CD14-positive monocyte (primary cell): ENCODE measurements around the gene ASCC2. TPM values are rescaled to one million over a fixed set of nuclear protein-coding genes. Genes with fewer than 3 reads are reported as not detected.

Source experiments
- DNase-seq, 3 donors: peaks; one replicate each; pipeline ENCODE4 v3.0.0-alpha.2; 2011 to 2022
- H2AFZ ChIP-seq: 2 replicates; pipeline ENCODE4 v1.6.0; 2012; ENCODE audit warnings: mild to moderate bottlenecking, low read depth, low read length, inconsistent platforms; ENCODE audit not compliant: insufficient read depth, poor library complexity, severe bottlenecking
- H3K27ac ChIP-seq, 2 donors: 1 replicate in 1 of 2; 2 replicates in 1 of 2; pipeline ENCODE4 v1.5.1; 2012 to 2013; ENCODE audit warnings: low read length in 2 of 2, control low read depth in 1 of 2, inconsistent platforms in 1 of 2, low read depth in 1 of 2, mild to moderate bottlenecking in 1 of 2
- H3K27me3 ChIP-seq, 2 donors: one replicate each; pipeline versions ENCODE4 v1.6.0 to v1.6.1; 2011 to 2013; ENCODE audit warnings: low read length in 2 of 2; ENCODE audit not compliant: control insufficient read depth in 2 of 2, insufficient read depth in 2 of 2
- H3K36me3 ChIP-seq, 2 donors: replicated peaks in 1 of 2; 1 replicate in 1 of 2; 2 replicates in 1 of 2; pipeline versions ENCODE4 v1.5.1 to v1.6.1; 2012 to 2013; ENCODE audit warnings: low read length in 2 of 2, control low read depth in 1 of 2, inconsistent platforms in 1 of 2, mild to moderate bottlenecking in 1 of 2; ENCODE audit not compliant: insufficient read depth in 2 of 2, control insufficient read depth in 1 of 2
- H3K4me1 ChIP-seq, 2 donors: 1 replicate in 1 of 2; 2 replicates in 1 of 2; pipeline versions ENCODE4 v1.5.1 to v1.6.1; 2012 to 2013; ENCODE audit warnings: low read length in 2 of 2, control low read depth in 1 of 2, inconsistent platforms in 1 of 2, mild to moderate bottlenecking in 1 of 2, moderate library complexity in 1 of 2; ENCODE audit not compliant: insufficient read depth in 2 of 2, control insufficient read depth in 1 of 2
- H3K4me2 ChIP-seq: replicated peaks from 2 replicates; pipeline ENCODE3; 2012; ENCODE audit warnings: low read length, moderate library complexity, mild to moderate bottlenecking; ENCODE audit not compliant: poor library complexity, severe bottlenecking; ENCODE audit errors: extremely low read depth
- H3K4me3 ChIP-seq, 3 experiments: fragments of 200-600 bp in 1 of 3; sonication (generic) in 1 of 3; replicated peaks in 1 of 3; 1 replicate in 2 of 3; 2 replicates in 1 of 3; pipeline ENCODE4 v1.5.1; 2011 to 2013; ENCODE audit warnings: low read length in 3 of 3, mild to moderate bottlenecking in 3 of 3, control low read depth in 2 of 3, low read depth in 2 of 3, inconsistent platforms in 1 of 3, moderate library complexity in 1 of 3
- H3K79me2 ChIP-seq: 2 replicates; pipeline ENCODE4 v1.6.0; 2012; ENCODE audit warnings: mild to moderate bottlenecking, control low read depth, inconsistent platforms, low read length, moderate library complexity; ENCODE audit not compliant: insufficient read depth
- H3K9ac ChIP-seq: 2 replicates; pipeline ENCODE4 v1.6.0; 2017; ENCODE audit warnings: low read length, mild to moderate bottlenecking; ENCODE audit not compliant: insufficient read depth, poor library complexity, severe bottlenecking
- H3K9me3 ChIP-seq, 2 donors: replicated peaks in 1 of 2; 1 replicate in 1 of 2; 2 replicates in 1 of 2; pipeline versions ENCODE4 v1.5.1 to v1.6.1; 2012 to 2013; ENCODE audit warnings: low read length in 2 of 2, control low read depth in 1 of 2; ENCODE audit not compliant: control insufficient read depth in 1 of 2, insufficient read depth in 1 of 2
- H4K20me1 ChIP-seq: 2 replicates; pipeline ENCODE4 v1.6.0; 2012; ENCODE audit warnings: mild to moderate bottlenecking, low read length, control low read depth, moderate library complexity; ENCODE audit not compliant: insufficient read depth
- H3K27ac Mint-ChIP-seq, 7 donors: one replicate each; pipeline ENCODE4 v1.8.0; 2020; ENCODE audit warnings: mild to moderate bottlenecking in 7 of 7, mixed read lengths in 7 of 7, moderate library complexity in 6 of 7, inconsistent platforms in 2 of 7
- H3K27me3 Mint-ChIP-seq, 3 donors: one replicate each; pipeline ENCODE4 v1.8.0; 2021 to 2022; ENCODE audit warnings: low read depth in 3 of 3, mild to moderate bottlenecking in 3 of 3, mixed read lengths in 3 of 3, moderate library complexity in 3 of 3, inconsistent platforms in 1 of 3
- H3K36me3 Mint-ChIP-seq, 2 donors: one replicate each; pipeline ENCODE4 v1.8.0; 2020; ENCODE audit warnings: mixed read lengths in 2 of 2, inconsistent platforms in 1 of 2, mild to moderate bottlenecking in 1 of 2
- H3K4me1 Mint-ChIP-seq: one replicate; pipeline ENCODE4 v1.8.0; 2020; ENCODE audit warnings: mild to moderate bottlenecking, mixed read lengths
- H3K4me3 Mint-ChIP-seq, 2 donors: one replicate each; pipeline ENCODE4 v1.8.0; 2020; ENCODE audit warnings: mild to moderate bottlenecking in 2 of 2, mixed read lengths in 2 of 2, moderate library complexity in 1 of 2
- H3K9me3 Mint-ChIP-seq, 7 donors: one replicate each; pipeline ENCODE4 v1.8.0; 2020 to 2022; ENCODE audit warnings: mixed read lengths in 7 of 7, mild to moderate bottlenecking in 6 of 7, moderate library complexity in 6 of 7, inconsistent platforms in 2 of 7
- WGBS: methylation state at CpG from one replicate; pipeline ENCODE4 v1.1.5; 2013; ENCODE audit warnings: missing lambda C conversion rate; ENCODE audit not compliant: insufficient coverage; 5-methylcytosine and 5-hydroxymethylcytosine counted together
- intact Hi-C, 2 donors: fragments of 100-400 bp; cut with micrococcal nuclease; formaldehyde crosslinking; loops; one replicate each; pipeline versions ENCODE4 v1.15.0 to v1.15.1; 2023
- polyA plus RNA-seq, 3 donors: library from polyadenylated mRNA; depleted of rRNA in 1 of 3; unstranded in 2 of 3; stranded (reverse) in 1 of 3; fragments of 300-500 nt in 2 of 3; fragments of >200 nt in 1 of 3; fragmentation: Illumina TruSeq in 2 of 3; gene quantifications; 1 replicate in 2 of 3; 2 replicates in 1 of 3; pipeline ENCODE4 v1.2.3, GENCODE V29; 2012 to 2021
- TF ChIP-seq, protein P1 (sequence below): fragments of 200-600 bp; IDR thresholded peaks from one replicate; pipeline ENCODE4 v1.8.0; 2022; ENCODE audit warnings: antibody characterized with exemption, mild to moderate bottlenecking

The ASCC2 gene
- polyA plus RNA-seq, 3 donors: 23.8 to 77.2 (median 39.6) TPM

GRCh38 chr22:29786031-29786430 is 52.0 kb downstream of the ASCC2 start:
- no peak overlapping the region for H3K4me3 ChIP-seq
- peaks cover 42 to 44% of the 10 kb centered on the region in 2 donors for H3K36me3 Mint-ChIP-seq

GRCh38 chr22:29784451-29785361 is 53.4 kb downstream of the ASCC2 start:
- Mint-ChIP-seq H3K4me1 (peaks cover 8% of the 10 kb centered on the region), H3K27me3 (peaks cover 0 to 2% (median 0%) of the 10 kb centered on the region in 3 donors), H3K9me3 (no peaks in the 10 kb centered on the region), H3K4me3 (no peak overlapping the region), H3K36me3 (peaks cover 29 to 31% of the 10 kb centered on the region in 2 donors), H3K27ac (peak overlapping the region in 1 of 7 donors; percentile 13)
- no peak for DNase-seq
- peaks cover 22 to 29% of the 10 kb centered on the region in 2 donors for H3K36me3 ChIP-seq
- intact Hi-C loops: no loop called here
- no peaks in the 10 kb centered on the region for H3K9me3 ChIP-seq
- 84% methylated on average over 8 of the region's 9 CpGs for WGBS
- no peaks in the 10 kb centered on the region for H4K20me1 ChIP-seq
- TF ChIP-seq, protein P1, sequence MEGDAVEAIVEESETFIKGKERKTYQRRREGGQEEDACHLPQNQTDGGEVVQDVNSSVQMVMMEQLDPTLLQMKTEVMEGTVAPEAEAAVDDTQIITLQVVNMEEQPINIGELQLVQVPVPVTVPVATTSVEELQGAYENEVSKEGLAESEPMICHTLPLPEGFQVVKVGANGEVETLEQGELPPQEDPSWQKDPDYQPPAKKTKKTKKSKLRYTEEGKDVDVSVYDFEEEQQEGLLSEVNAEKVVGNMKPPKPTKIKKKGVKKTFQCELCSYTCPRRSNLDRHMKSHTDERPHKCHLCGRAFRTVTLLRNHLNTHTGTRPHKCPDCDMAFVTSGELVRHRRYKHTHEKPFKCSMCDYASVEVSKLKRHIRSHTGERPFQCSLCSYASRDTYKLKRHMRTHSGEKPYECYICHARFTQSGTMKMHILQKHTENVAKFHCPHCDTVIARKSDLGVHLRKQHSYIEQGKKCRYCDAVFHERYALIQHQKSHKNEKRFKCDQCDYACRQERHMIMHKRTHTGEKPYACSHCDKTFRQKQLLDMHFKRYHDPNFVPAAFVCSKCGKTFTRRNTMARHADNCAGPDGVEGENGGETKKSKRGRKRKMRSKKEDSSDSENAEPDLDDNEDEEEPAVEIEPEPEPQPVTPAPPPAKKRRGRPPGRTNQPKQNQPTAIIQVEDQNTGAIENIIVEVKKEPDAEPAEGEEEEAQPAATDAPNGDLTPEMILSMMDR: no peak
- no peak overlapping the region for H3K27ac ChIP-seq
- no peaks in the 10 kb centered on the region for H3K27me3 ChIP-seq
- H3K79me2 ChIP-seq: no peaks in the 10 kb centered on the region
- no peak overlapping the region for H2AFZ ChIP-seq
- no peak overlapping the region for H3K4me2 ChIP-seq
- no peak overlapping the region for H3K4me3 ChIP-seq
- peaks cover 0 to 4% of the 10 kb centered on the region in 2 donors for H3K4me1 ChIP-seq
- H3K9ac ChIP-seq: no peak overlapping the region

More at GRCh38 chr22:29786031-29786430, 52.0 kb downstream of the ASCC2 start:
- no peaks in the 10 kb centered on the region for H3K9me3 ChIP-seq
- no peak overlapping the region for H3K4me3 Mint-ChIP-seq
- TF ChIP-seq, protein P1: no peak
- H3K4me1 ChIP-seq: peaks cover 0 to 3% of the 10 kb centered on the region in 2 donors
- H3K79me2 ChIP-seq: no peaks in the 10 kb centered on the region
- H3K4me2 ChIP-seq: no peak overlapping the region
- H3K27ac Mint-ChIP-seq: no peak overlapping the region
- no peaks in the 10 kb centered on the region for H3K9me3 Mint-ChIP-seq
- H2AFZ ChIP-seq: no peak overlapping the region
- H3K9ac ChIP-seq: no peak overlapping the region
- H3K27me3 ChIP-seq: no peaks in the 10 kb centered on the region
- WGBS: 91% methylated on average over 5 of the region's 5 CpGs
- intact Hi-C loops: no loop called here
- no peaks in the 10 kb centered on the region for H4K20me1 ChIP-seq
- peaks cover 35 to 43% of the 10 kb centered on the region in 2 donors for H3K36me3 ChIP-seq
- DNase-seq: no peak
- H3K27me3 Mint-ChIP-seq: peaks cover 0 to 2% (median 0%) of the 10 kb centered on the region in 3 donors
- H3K27ac ChIP-seq: no peak overlapping the region
- H3K4me1 Mint-ChIP-seq: peaks cover 5% of the 10 kb centered on the region
